Fibroblast of the aortic adventitia (primary cell): ENCODE results near the gene GAL3ST2. TPM values are rescaled to one million over a fixed set of nuclear protein-coding genes. Genes with fewer than 3 reads are reported as not detected.
"Not testable (repeated sequence)": the region's sequence is repeated elsewhere in the genome, so short reads cannot be mapped to it uniquely, and the experiment has no call there.

Experiments used
- DNase-seq: peaks from one replicate; pipeline ENCODE4 v3.0.0-alpha.2; 2010; ENCODE audit warnings: low read depth
- H3K4me3 ChIP-seq: 2 replicates; pipeline ENCODE4 v1.5.1; 2011; ENCODE audit warnings: low read depth, mild to moderate bottlenecking, control low read depth, low read length, moderate library complexity
- CTCF ChIP-seq: IDR thresholded peaks from 2 replicates; pipeline ENCODE4 v1.5.1; 2011; ENCODE audit warnings: mild to moderate bottlenecking, low read length, control low read depth, inconsistent platforms; ENCODE audit not compliant: insufficient read depth
- total RNA-seq: library from RNA; depleted of rRNA; stranded (reverse); fragments of >200 nt; gene quantifications from 2 replicates; pipeline ENCODE4 v1.2.3, GENCODE V29; 2012; ENCODE audit warnings: low replicate concordance

Gene GAL3ST2
- total RNA-seq, 1 donor = not detected

GRCh38 chr2:241798631-241799521 lies 22.3 kb downstream of the GAL3ST2 start:
- H3K4me3 ChIP-seq = no peak overlapping the region
- TF ChIP-seq CTCF = no peak
- DNase-seq = no peak

- TF ChIP-seq CTCF = no peak
- H3K4me3 ChIP-seq = no peak overlapping the region
- no peak for DNase-seq
Measured at GRCh38 chr2:241799522-241800197, 23.0 kb downstream of the GAL3ST2 start.

- not testable (repeated sequence) for H3K4me3 ChIP-seq, DNase-seq
Measured at GRCh38 chr2:241800198-241800903, 23.7 kb downstream of the GAL3ST2 start.

GRCh38 chr2:241801611-241802420 lies 25.2 kb downstream of the GAL3ST2 start:
- TF ChIP-seq CTCF = no peak

GRCh38 chr2:241802421-241803318 lies 26.0 kb downstream of the GAL3ST2 start:
- TF ChIP-seq CTCF = no peak
- no peak for DNase-seq
- H3K4me3 ChIP-seq = no peak overlapping the region

More at GRCh38 chr2:241801611-241802420, 25.2 kb downstream of the GAL3ST2 start:
- no peak overlapping the region for H3K4me3 ChIP-seq
- DNase-seq = no peak

- peak overlapping the region; percentile 53 for H3K4me3 ChIP-seq
- peak; percentile 44 for DNase-seq
- no peak for TF ChIP-seq CTCF
Measured at GRCh38 chr2:241803387-241804325, 27.0 kb downstream of the GAL3ST2 start.
